Jurkat, Clone E6-1 (cell line): ENCODE results near the gene SEMA3A. TPM values are rescaled to one million over a fixed set of nuclear protein-coding genes. Genes with fewer than 3 reads are reported as not detected.
"Not testable (repeated sequence)": the region's sequence is repeated elsewhere in the genome, so short reads cannot be mapped to it uniquely, and the experiment has no call there.

Experiments used
- DNase-seq: peaks from one replicate; pipeline ENCODE4 v3.0.0-alpha.2; 2011; ENCODE audit warnings: low read depth, low spot score
- H3K4me3 ChIP-seq: 2 replicates; pipeline ENCODE4 v1.5.1; 2011; ENCODE audit warnings: mild to moderate bottlenecking, low read length, control low read depth, moderate library complexity
- polyA plus RNA-seq: library from polyadenylated mRNA; unstranded; fragments of >200 nt; gene quantifications from one replicate; pipeline ENCODE4 v1.2.1, GENCODE V29; 2012; ENCODE audit warnings: missing spikeins; ENCODE audit not compliant: insufficient read length, insufficient read depth

SEMA3A gene
- polyA plus RNA-seq = not detected

DNA sequence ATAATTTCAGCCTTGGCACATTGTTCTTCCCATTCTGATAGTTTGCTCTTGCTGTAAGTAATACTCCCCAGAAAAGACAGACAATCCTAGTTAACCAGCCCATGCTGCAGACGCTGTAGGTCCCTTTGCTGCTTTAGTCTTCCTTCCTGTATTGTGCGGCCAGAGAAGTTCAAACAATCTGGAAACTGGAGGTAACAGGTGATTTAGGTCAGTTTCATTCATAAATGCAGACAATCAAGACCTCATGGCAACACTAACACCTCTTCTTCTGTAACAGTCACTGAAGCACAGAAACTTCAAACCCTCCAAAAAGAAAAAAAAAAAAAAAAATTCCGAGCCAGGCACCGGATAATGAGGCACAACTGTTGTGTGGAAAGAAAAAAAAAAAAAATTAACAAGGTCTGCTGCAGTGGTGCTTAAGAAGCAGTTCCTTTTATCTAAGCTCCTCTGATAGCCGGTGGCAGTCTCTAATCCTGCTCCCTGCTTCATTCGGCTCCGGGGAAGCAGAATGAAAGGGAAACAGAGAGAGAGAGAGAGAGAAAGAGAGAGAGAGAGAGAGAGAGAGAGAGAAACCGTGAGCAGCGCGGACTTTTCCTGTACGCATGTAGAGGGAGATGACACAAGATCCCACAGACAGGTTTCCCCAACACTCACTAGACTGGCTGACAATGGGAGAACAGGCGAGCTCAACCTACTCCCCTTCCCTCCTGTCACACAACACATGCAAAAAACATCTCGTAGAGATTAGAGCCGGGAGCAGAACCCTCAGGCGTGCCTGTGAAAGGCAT is at the start of gene SEMA3A:
Gene SEMA3A (minus strand): TSS at position 306 of the 788 bp plus-strand sequence. CDS start 203 bp downstream, at position 103.
- no peak for DNase-seq

DNA sequence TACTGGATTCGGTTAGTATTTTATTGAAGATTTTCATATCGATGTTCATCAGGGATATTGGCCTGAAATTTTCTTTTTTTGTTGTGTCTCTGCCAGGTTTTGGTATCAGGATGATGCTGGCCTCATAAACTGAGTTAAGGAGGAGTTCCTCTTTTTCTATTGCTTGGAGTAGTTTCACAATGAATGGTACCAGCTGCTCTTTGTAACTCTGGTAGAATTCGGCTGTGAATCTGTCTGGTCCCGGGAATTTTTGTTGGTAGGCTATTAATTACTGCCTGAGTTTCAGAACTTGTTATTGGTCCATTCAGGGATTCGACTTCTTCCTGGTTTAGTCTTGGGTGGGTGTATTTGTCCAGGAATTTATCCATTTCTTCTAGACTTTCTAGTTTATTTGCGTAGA is 48.4 kb upstream of the SEMA3A start:
- DNase-seq, H3K4me3 ChIP-seq: not testable (repeated sequence)

More for the DNA sequence above, at the start of gene SEMA3A:
- no peak within 1 kb of the TSS for H3K4me3 ChIP-seq

DNA sequence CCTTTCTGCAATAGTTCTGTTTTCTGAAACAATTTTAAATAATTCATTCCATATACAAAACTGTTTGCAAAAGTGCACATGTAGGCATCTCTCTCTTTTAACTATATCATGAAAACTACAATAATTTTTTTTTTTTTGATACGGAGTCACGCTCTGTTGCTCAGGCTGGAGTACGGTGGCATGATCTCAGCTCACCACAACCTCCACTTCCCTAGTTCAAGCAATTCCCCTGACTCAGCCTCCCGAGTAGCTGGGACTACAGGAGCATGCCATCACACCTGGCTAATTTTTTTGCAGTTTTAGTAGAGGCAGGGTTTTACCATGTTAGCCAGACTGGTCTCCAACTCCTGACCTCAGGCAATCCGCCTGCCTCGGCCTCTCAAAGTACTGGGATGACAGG is 44.0 kb upstream of the SEMA3A start:
- no peak for DNase-seq
- H3K4me3 ChIP-seq = no peak overlapping the region

DNA sequence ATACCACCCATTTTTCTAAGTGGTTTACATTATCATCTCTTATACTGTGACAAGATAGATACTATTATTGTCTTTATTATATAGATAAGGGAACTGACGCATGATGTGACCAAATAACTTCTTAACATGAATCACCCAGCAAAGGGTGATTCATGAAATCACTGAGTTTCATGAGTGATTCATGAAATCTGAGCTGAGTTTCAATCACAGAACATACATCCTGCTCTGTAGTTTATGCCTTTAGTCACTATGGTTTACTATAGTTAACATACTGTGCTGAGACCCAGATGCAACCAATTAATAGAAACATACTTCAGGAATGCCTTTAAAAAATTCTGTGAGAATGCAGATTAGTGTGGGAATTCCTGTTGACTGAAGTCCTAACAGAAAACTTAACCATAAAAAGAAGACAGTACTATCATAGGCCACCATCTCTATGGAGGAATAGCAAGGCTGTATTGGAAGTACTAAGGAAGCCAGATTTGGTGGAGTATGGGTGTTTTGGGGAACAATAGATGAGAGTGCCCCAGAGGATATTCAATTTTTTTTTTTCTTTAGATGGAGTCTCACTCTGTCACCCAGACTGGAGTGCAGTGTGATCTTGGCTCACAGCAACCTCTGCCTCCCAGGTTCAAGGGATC is 43.1 kb upstream of the SEMA3A start:
- H3K4me3 ChIP-seq = no peak overlapping the region
- DNase-seq = no peak

DNA sequence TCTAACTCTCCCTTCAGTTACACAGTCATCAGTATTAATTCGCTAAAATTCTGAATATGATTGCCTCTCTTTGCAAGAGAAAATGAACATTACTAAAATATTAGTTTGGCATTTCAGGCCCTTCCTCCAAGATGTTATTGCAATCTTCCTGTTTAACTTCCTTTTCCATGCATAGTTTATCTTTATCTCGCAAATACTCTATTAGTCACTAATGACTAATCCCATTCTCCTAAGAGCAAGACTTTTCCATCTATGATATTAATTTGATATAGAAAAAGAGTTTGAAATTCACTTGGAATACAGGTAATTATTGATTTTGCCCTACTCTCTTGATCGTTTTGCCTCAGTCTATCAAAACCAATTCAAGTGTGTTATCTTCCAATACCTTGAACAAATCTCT is 41.8 kb upstream of the SEMA3A start:
- no peak for DNase-seq
- no peak overlapping the region for H3K4me3 ChIP-seq

DNA sequence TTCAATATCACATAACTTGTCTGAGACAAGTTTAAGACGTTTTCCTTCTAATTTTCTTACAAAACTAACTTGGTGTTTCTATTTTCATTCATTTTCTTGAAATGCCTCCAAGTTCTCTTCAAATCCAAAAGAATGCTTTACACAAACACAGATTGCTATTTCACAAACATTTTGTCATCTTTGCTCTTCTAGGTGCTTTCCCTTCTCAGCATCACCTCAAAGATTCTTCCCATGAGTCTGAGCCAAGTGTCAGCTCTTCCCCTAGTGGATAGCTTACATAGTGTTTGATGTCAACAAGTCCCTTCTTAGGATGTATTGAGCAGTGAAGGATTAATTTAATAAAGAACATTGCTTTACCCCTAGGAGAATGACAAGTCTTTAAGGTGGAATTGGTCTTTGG is 38.1 kb upstream of the SEMA3A start:
- no peak for DNase-seq
- no peak overlapping the region for H3K4me3 ChIP-seq

DNA sequence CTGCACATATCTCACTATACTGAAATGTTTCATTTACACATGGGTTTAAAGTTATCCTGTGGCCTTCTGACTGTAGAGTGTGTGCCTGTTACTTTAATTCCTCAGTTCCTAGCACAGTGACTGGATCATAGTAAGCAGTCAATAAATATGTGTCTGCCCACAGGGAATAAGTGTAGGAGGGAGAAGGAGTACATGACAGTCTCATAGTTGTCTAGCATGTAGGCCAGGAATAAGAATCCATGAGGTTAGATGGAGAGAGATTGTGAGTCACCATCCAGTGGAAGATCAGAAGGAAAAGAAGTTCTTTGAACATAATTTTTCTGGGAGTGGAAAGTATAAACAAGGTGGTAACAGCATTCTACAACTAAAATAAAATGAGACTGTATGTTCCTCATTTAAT is 36.6 kb upstream of the SEMA3A start:
- no peak for DNase-seq
- no peak overlapping the region for H3K4me3 ChIP-seq

DNA sequence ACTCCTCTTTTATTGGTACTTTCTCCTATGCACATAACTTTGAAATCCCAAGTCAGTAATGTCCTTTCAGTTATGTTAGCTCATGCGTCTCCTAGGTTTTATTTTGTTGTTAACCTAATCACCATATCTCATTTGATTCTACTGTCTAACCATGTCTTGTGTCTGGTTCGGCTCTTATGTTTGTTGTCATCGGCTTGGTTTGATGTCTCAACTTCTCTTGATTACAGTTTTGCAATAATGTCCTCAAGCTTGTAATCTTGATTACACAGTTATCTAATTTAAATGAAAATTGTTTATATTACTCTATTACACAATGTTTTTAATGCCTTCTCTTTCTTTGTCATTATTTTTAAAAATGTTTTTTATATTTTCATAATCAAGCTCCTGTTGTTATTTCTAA is 35.9 kb upstream of the SEMA3A start:
- DNase-seq = no peak
- no peak overlapping the region for H3K4me3 ChIP-seq

DNA sequence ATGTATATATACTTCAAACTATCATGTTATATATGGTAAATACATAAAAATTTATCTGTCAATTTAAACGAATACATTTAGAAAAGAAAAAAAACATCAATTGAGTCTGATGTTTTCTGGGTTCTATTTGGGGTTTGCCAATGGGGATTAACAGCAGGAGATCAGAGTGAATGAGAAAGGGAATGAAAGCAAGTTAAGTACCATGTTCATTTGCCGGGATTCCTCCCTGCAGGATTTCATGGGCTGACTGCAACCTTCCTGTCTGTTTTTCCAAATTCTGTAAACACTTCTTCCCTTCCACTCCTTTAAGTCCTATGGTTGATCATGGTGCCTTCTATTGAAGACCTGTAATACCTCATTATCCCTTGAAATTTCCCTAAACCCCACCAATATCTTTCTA is 33.9 kb upstream of the SEMA3A start:
- H3K4me3 ChIP-seq = no peak overlapping the region
- no peak for DNase-seq

DNA sequence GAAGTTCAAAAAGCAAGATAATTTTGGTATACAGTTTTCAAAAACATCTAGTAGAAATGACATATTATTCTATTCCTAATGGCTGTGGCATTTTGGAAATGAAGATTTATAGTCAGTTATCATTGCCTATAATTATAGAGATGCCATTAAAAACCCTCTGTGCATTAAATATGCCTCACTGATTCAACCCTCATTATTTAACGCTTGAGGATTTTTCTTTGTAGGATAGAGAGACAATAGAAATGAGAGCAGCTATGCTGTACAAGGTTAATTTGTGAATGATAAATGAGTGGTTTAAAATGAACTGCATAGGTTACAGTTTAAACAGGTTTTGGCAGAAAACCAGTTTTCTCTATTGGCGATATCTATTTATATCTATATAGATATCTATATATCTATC is 32.2 kb upstream of the SEMA3A start:
- H3K4me3 ChIP-seq = no peak overlapping the region
- DNase-seq = no peak

DNA sequence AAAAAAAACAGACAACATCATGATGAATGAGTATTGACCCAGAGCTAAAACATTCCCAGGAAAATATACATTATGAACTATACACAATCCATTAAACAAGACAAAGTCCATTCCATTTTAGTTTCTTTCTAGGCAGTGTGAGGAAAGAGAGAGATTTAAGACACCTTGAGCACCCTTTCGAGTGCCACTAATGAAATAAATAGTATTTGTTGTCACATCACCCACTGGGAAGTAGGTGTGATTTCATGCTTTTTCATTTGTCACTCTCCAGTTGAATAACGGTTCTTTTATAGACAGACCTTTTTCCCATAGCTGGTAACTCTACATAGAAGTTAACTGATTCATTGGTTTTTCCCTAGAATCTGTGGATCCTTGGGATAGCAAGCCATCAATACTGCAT is 29.9 kb upstream of the SEMA3A start:
- H3K4me3 ChIP-seq = no peak overlapping the region
- no peak for DNase-seq

DNA sequence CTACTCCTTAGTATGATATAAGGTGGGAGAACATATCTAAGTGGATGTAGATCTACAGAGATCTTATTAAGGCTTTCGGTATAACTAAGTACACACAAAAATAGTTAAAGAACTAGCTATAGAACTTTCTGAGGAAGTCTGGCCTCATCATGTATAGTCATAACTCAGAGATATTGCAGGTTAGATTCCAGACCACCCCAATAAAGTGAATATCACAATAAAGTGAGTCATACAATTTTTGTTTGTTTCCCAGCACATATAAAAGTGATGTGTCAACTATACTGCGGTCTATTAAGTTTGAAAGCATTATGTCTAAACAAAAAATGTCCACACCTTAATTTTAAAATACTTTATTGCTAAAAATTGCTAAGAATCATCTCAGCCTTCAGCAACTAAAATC is 24.7 kb upstream of the SEMA3A start:
- no peak for DNase-seq
- no peak overlapping the region for H3K4me3 ChIP-seq

DNA sequence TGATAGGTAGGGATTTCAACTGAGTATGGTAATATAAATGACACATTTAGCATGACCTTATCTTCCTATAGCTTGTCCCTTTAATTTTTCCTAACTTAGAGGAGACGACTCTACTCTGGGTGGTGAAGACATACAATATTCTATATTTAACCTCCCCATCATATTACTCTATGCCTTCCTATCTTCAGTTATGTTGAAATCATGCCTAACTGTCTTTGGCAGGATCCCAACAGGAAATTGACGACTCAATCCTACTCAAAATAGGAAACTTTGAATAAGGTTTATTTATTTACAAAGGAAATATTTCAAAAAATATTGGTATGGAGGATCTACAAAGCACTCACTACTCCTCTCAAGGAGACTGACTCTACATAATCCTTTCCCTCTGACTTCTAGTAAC is 24.1 kb upstream of the SEMA3A start:
- DNase-seq = no peak
- no peak overlapping the region for H3K4me3 ChIP-seq

DNA sequence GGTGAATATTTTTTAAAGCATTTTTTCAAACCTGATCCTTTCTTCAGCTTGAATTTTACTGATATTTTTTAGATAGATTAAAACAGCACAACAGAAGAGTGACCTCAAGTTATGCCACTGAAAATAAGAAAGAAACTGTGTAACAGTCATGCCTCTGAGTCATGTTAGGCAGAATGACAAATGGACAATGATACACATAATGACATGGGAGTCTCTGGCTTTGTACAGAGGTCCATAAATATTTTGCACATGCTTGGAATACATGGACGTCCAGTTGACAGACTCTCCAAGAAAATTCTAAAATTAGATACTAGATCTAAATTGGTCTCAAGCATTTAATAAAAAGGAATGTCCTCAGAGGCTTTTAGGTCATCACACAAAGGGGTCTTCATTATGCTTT is 21.9 kb upstream of the SEMA3A start:
- no peak for DNase-seq
- no peak overlapping the region for H3K4me3 ChIP-seq

DNA sequence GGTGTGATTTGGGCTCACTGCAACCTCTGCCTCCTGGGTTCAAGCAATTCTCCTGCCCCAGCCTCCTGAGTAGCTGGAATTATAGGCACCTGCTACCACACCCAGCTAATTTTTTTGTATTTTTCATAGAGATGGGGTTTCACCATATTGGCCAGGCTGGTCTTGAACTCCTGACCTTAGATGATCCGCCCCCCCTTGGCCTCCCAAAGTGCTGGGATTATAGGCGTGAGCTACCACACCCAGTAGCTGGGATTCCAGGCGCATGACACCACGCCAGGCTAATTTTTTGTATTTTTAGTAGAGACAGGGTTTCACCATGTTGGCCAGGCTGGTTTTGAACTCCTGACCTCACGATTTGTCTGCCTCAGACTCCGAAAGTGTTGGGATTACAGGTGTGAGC is 20.2 kb upstream of the SEMA3A start:
- H3K4me3 ChIP-seq, DNase-seq: not testable (repeated sequence)

DNA sequence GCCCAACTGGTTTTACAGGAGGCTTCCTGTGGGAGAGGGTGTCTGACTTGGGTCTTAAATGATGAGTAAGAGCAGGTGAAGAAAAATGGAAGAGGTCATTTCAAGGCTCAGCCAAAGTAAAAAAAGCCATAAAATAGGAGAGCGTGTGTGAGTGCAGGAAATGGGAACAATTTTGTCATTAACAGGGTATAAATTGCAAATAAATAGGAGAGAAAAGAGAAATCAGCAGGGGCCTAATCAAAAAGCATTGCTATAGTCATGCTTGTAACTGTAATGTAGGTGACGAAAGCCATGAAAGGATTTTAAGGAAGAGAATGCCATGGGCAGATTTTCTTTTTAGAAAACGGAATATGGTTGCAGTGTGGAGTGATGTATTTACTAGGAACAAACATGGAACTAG is 15.7 kb upstream of the SEMA3A start:
- DNase-seq = no peak
- no peak overlapping the region for H3K4me3 ChIP-seq

DNA sequence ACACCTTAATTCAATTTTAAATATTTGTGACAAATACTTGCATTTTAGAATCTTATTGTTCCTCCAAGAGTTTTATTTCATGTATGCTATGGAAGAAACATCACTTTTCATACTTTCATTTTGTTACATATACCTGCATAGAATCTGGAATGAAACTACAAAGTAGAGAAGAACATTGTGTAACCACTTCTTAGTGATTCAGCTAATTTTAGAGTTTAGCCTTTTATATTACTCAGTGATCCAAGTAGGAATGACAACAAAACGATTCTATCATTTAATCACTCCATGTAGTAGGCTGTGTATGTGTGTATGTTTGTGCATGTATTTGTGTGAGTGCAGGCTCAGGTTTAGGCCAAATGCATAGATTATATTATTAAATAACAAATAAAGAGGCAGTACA is 14.4 kb upstream of the SEMA3A start:
- H3K4me3 ChIP-seq = no peak overlapping the region
- no peak for DNase-seq

DNA sequence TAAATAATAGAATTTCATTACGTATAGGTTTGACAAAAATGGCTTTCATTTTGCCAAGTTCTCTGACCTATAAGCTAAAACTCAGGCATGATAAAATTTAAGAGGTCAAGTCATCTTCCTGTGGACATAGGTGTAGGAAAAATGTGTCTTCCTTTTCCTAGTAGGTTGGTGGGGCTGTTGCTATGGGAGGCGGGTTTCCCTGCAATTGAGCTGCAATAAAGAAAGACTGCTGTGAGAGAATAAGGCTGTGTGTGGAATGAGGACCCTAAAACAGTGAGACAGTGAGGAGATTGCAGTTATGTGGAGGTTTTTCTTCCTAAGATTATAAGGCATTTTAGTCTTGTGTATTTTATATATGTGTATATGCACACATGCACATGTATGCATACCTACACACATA is 13.0 kb upstream of the SEMA3A start:
- DNase-seq = no peak
- no peak overlapping the region for H3K4me3 ChIP-seq

DNA sequence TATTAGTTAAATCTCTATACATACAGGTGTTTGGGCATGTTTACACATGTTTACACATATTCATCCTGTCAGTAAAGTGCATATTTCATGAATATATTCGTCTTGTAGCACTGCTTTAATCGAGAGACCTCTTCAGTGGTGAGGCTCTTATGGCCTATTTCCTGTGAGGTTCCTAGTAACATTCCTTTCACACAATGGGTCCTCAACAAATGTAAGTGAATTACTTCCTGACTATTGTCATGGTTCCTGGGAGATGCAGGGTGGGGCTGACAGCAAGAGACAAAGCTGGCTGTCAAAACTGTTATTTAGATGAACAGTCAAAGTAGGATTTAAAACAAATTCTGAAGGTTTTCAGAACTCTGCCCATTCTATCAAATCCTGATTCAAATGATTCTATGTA is 12.4 kb upstream of the SEMA3A start:
- no peak for DNase-seq
- H3K4me3 ChIP-seq = no peak overlapping the region

DNA sequence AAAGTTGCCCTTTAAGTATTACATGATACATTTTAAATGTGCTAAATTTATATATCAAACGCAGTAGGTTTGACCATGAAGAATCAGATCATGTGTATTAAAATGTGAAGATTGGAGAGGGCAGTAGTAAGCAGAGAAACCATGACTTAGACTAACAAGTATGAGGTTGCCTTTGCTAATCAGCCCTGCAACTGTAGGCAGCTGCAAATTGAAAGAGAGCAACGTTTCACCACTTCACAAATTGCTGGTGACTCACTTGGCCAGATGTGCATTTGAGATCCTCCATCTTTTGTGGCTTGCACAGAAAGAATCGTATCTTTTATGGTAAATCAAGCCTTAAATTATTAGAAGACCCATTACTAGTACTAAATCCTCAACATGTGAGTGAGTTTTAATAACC is 10.1 kb upstream of the SEMA3A start:
- DNase-seq = no peak

DNA sequence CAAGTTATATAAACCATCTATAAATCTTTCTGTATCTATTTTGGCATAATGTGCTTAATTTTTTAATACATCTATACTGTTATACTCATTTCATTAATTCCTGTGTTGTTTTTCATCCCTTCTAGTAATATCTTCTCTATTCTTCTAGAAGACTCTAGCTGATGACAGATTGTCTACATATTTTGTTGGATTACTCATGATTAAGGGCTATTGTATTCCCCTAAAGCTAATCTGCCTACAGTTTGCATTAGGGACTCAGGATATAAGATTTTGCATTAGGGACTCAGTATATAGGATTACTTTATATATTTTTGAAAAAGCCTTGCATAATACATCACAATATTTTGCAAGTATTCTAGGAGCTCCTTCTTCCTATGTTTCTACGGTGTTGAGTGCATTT is 8.3 kb upstream of the SEMA3A start:
- DNase-seq = no peak

More for the DNA sequence above, 10.1 kb upstream of the SEMA3A start:
- no peak overlapping the region for H3K4me3 ChIP-seq

More for the DNA sequence above, 8.3 kb upstream of the SEMA3A start:
- no peak overlapping the region for H3K4me3 ChIP-seq
